Spleen (tissue), 11 donors: ENCODE measurements around the gene UBN1. TPM values are rescaled to one million over a fixed set of nuclear protein-coding genes. Genes with fewer than 3 reads are reported as not detected.
"Not testable (repeated sequence)": the region's sequence is repeated elsewhere in the genome, so short reads cannot be mapped to it uniquely, and the experiment has no call there.

Experiments used
- DNase-seq: peaks from one replicate; pipeline ENCODE4 v3.0.0-alpha.2; 2020
- H3K27ac ChIP-seq, 8 donors: fragments of 200-600 bp; sonication (generic) in 7 of 8; 1 replicate in 4 of 8; 2 replicates in 4 of 8; pipeline versions ENCODE4 v1.5.0 to v1.8.0; 2016 to 2021; ENCODE audit warnings: inconsistent platforms in 4 of 8, mild to moderate bottlenecking in 4 of 8, moderate library complexity in 1 of 8
- H3K27me3 ChIP-seq, 7 donors: fragments of 200-600 bp; sonication (generic) in 6 of 7; replicated peaks in 1 of 7; 1 replicate in 4 of 7; 2 replicates in 3 of 7; pipeline versions ENCODE4 v1.5.0 to v1.8.0; 2016 to 2021; ENCODE audit warnings: inconsistent platforms in 3 of 7, mild to moderate bottlenecking in 1 of 7
- H3K36me3 ChIP-seq, 6 donors: fragments of 200-600 bp; sonication (generic) in 5 of 6; 1 replicate in 4 of 6; 2 replicates in 2 of 6; pipeline versions ENCODE4 v1.5.0 to v1.8.0; 2016 to 2021; ENCODE audit warnings: inconsistent platforms in 2 of 6
- H3K4me1 ChIP-seq, 6 donors: fragments of 200-600 bp; sonication (generic) in 5 of 6; 1 replicate in 3 of 6; 2 replicates in 3 of 6; pipeline versions ENCODE4 v1.5.0 to v1.8.0; 2016 to 2021; ENCODE audit warnings: inconsistent platforms in 3 of 6
- H3K4me3 ChIP-seq, 8 donors: fragments of 200-600 bp; sonication (generic) in 7 of 8; 1 replicate in 4 of 8; 2 replicates in 4 of 8; pipeline versions ENCODE4 v1.5.0 to v1.8.0; 2016 to 2021; ENCODE audit warnings: inconsistent platforms in 4 of 8, mild to moderate bottlenecking in 4 of 8, moderate library complexity in 2 of 8
- H3K9me3 ChIP-seq, 8 donors: fragments of 200-600 bp; sonication (generic) in 7 of 8; 1 replicate in 4 of 8; 2 replicates in 4 of 8; pipeline versions ENCODE4 v1.5.0 to v1.8.0; 2016 to 2021; ENCODE audit warnings: inconsistent platforms in 4 of 8
- POLR2A ChIP-seq, 3 donors: fragments of 450-650 bp; IDR thresholded peaks; one replicate each; pipeline ENCODE4 v1.5.1; 2017; ENCODE audit warnings: antibody characterized with exemption in 3 of 3, mild to moderate bottlenecking in 1 of 3
- POLR2AphosphoS5 ChIP-seq, 3 donors: sonication (generic); formaldehyde crosslinking; IDR thresholded peaks; one replicate each; pipeline ENCODE4 v1.5.1; 2017; ENCODE audit warnings: antibody characterized with exemption in 3 of 3
- whole genome bisulfite sequencing, 5 donors: extraction: QIAGEN DNeasy Blood & Tissue Kit in 3 of 5; methylation state at CpG; one replicate each; pipeline versions ENCODE4 v1.1.5 to v1.1.7; 2013 to 2018; 5-methylcytosine and 5-hydroxymethylcytosine counted together
- intact Hi-C: fragments of 100-400 bp; cut with DNase I; formaldehyde crosslinking; loops from one replicate; pipeline ENCODE4 v1.15.0; 2023; ENCODE audit warnings: low total_unique reads
- polyA plus RNA-seq, 3 donors: library from polyadenylated mRNA; stranded (reverse); fragments of 200-250 nt; gene quantifications; one replicate each; pipeline ENCODE4 v1.2.1, GENCODE V29; 2013
- total RNA-seq, 7 donors: library from RNA; depleted of rRNA in 3 of 7; stranded (reverse); fragments of >200 nt in 3 of 7; fragmentation: NEBNext Ultra II Directional in 4 of 7; extraction: Animal tissue kit (Norgen Biotek cat#: 25700) in 4 of 7; gene quantifications; one replicate each; pipeline versions ENCODE4 v1.1.0 to v1.2.1, GENCODE V29; 2016 to 2021
- TF ChIP-seq, protein P1 (sequence below), 11 experiments: fragments of 200-600 bp in 7 of 11; fragments of 450-650 bp in 4 of 11; sonication (generic) in 4 of 11; IDR thresholded peaks in 8 of 11; conservative IDR thresholded peaks in 3 of 11; 1 replicate in 7 of 11; 2 replicates in 4 of 11; pipeline versions ENCODE4 v1.4.0 to v1.8.0; 2016 to 2021; ENCODE audit warnings: antibody characterized with exemption in 11 of 11, inconsistent platforms in 4 of 11, mild to moderate bottlenecking in 1 of 11
- donor health status: healthy with polysubstance abuse.
- donor health status: DM: no; HTN: no; CAD: no; lungs with moderate emphysema.
- donor health status: DM: no; HTN: no; CAD: no.
- donor health status: Bipolar disorder and iron deficiency.
- donor health status: healthy.
- donor health status: DM: no; HTN: no; CAD: no.
- donor health status: DM: yes; HTN: yes; CAD: no.

The UBN1 gene
- total and polyA plus RNA-seq, 10 donors: 4.8 to 69.4 (median 52.2) TPM

DNA sequence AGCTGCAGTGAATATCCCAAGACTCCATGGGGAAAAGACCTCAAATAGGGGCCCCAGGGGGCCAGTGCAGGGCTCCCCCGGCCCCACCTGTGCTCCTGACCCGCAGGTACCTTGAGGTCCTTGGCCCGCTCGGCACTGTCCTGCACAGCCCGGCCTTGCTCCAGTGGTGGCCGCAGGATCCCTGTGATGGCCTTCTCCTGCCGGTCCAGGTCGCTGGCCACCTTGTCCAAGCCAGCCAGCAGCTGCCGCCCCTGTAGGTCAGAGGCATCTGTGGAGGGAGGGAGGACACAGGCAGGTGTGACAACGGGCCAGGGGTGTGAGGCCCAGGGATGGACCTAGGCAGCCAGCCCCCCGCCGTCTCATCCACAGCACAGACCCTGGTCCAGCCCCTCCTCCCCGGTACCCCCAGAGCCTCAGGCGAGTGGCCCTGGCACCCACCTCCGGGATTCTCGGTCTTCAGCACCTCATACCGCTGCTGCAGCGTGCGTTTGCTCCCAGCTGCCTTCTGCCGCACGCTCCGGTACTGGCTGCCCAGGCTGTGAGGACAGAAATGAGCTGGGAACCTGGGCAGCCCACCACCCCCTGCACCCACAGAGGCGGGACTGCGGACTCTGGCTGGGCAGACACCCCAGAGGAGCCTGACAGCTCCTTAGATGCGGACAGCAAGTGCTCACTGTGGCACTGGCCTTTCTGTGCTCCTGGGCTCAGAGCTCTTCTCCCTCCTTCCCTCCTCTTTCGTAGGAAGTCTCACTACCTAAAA lies 46.0 kb downstream of the UBN1 start:
- Histone ChIP-seq H3K9me3 (peaks cover 0 to 4% (median 0%) of the 10 kb centered on the region in 8 donors), H3K4me1 (peaks cover 0 to 13% (median 0%) of the 10 kb centered on the region in 6 donors), H3K36me3 (peaks cover 0 to 25% (median 0%) of the 10 kb centered on the region in 6 donors), H3K27ac (no peak overlapping the region), H3K4me3 (no peak overlapping the region), H3K27me3 (peaks cover 0 to 12% (median 0%) of the 10 kb centered on the region in 7 donors)
- 83 to 95% (median 88%) methylated on average over 12 to 26 of the region's 26 CpGs for WGBS, 5 donors
- intact Hi-C loops: no loop called here
- TF ChIP-seq, protein P1, sequence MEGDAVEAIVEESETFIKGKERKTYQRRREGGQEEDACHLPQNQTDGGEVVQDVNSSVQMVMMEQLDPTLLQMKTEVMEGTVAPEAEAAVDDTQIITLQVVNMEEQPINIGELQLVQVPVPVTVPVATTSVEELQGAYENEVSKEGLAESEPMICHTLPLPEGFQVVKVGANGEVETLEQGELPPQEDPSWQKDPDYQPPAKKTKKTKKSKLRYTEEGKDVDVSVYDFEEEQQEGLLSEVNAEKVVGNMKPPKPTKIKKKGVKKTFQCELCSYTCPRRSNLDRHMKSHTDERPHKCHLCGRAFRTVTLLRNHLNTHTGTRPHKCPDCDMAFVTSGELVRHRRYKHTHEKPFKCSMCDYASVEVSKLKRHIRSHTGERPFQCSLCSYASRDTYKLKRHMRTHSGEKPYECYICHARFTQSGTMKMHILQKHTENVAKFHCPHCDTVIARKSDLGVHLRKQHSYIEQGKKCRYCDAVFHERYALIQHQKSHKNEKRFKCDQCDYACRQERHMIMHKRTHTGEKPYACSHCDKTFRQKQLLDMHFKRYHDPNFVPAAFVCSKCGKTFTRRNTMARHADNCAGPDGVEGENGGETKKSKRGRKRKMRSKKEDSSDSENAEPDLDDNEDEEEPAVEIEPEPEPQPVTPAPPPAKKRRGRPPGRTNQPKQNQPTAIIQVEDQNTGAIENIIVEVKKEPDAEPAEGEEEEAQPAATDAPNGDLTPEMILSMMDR (IDR thresholded peaks at IDR 0.05 in 8 of 11, conservative IDR thresholded peaks at IDR 0.05 in 3 of 11): no peak
- TF ChIP-seq POLR2A (IDR thresholded peaks at IDR 0.05): no peak
- peak in 1 of 3 donors; percentile 43 for TF ChIP-seq POLR2AphosphoS5 (IDR thresholded peaks at IDR 0.05)
- DNase-seq: no peak

DNA sequence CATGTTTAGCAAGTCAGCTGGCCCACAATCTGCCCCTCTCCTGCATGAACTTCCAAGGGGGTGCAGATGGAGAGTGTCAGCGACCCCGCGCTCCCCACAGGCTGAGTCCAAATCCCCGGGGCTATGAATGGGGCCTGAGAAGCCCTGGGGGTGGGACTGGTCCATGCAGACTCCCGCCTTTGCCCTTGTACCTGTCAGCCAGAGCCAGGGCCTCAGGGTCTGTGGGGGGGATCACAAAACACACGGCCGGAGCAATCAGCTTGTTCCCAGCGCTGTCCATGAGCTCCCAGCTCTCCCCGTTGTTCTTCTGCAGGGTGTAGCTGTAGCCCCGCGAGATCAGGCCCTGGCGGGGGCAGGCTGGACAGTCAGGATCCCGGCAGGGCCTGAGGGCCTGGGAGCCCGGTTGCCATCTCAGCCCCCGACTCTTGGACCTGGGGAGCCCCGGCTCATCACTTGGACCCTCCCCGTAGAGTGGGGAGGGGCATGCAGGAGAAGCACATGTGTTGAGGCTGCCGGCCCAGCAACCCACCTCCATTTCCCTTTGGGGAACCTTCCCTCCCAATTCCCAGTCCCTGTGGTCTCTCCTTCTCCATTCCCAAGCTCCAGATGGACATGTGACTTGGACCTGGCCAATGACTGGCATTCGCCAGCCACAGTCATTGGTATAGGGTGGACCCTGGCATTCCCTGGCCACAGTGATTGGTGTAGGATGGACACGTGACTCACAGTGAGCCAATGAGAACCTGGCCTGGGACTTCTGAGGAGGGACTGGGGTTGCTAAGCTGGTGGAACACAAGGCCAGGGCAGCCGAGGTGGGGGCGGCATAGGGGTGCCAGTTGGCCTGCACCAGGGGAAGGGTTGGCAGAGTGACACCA lies 47.2 kb downstream of the UBN1 start:
- H3K4me3 ChIP-seq: no peak overlapping the region
- DNase-seq: no peak
- TF ChIP-seq POLR2AphosphoS5 (IDR thresholded peaks at IDR 0.05) (peak in 1 of 3 donors; percentile 8), POLR2A (IDR thresholded peaks at IDR 0.05) (no peak)
- TF ChIP-seq, protein P1 (IDR thresholded peaks at IDR 0.05 in 8 of 11, conservative IDR thresholded peaks at IDR 0.05 in 3 of 11): no peak
- H3K9me3 ChIP-seq: peaks cover 0 to 9% (median 2%) of the 10 kb centered on the region in 8 donors
- H3K27me3 ChIP-seq: peaks cover 0 to 12% (median 0%) of the 10 kb centered on the region in 7 donors
- intact Hi-C loops: no loop called here
- peaks cover 0 to 13% (median 0%) of the 10 kb centered on the region in 6 donors for H3K4me1 ChIP-seq
- WGBS, 5 donors: 84 to 94% (median 91%) methylated on average over 13 to 22 of the region's 22 CpGs
- no peak overlapping the region for H3K27ac ChIP-seq
- peaks cover 0 to 16% (median 0%) of the 10 kb centered on the region in 6 donors for H3K36me3 ChIP-seq

DNA sequence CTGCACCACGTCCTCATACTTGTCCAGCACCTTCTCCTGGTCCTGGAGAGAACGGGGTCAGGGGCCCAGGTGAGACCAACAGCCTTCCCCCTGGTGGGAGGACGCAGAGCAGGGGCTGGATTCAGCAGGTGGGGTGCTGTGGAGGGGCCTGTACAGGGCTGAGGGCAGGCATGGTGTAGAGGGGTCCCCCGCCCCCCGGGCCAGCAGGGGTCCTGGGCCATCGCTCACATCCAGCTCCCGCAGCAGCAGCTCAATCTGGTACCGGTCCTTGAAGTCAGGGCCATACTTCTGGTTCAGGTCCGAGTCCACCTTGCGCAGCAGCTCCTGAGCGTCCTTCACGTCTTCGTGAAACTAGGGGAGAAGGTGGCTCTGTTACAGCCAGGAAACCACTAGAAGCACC lies 48.1 kb downstream of the UBN1 start:
- WGBS, 5 donors: 80 to 92% (median 90%) methylated on average over 1 to 13 of the region's 13 CpGs
- peaks cover 0 to 13% (median 0%) of the 10 kb centered on the region in 6 donors for H3K4me1 ChIP-seq
- no peak overlapping the region for H3K27ac ChIP-seq
- no peak for DNase-seq
- no peak overlapping the region for H3K4me3 ChIP-seq
- peaks cover 0 to 9% (median 2%) of the 10 kb centered on the region in 8 donors for H3K9me3 ChIP-seq
- no peak for TF ChIP-seq POLR2AphosphoS5 (IDR thresholded peaks at IDR 0.05)
- no peak for TF ChIP-seq POLR2A (IDR thresholded peaks at IDR 0.05)
- TF ChIP-seq, protein P1 (IDR thresholded peaks at IDR 0.05 in 8 of 11, conservative IDR thresholded peaks at IDR 0.05 in 3 of 11): no peak
- intact Hi-C loops: no loop called here
- peaks cover 0 to 8% (median 0%) of the 10 kb centered on the region in 6 donors for H3K36me3 ChIP-seq
- H3K27me3 ChIP-seq: peaks cover 0 to 12% (median 0%) of the 10 kb centered on the region in 7 donors

DNA sequence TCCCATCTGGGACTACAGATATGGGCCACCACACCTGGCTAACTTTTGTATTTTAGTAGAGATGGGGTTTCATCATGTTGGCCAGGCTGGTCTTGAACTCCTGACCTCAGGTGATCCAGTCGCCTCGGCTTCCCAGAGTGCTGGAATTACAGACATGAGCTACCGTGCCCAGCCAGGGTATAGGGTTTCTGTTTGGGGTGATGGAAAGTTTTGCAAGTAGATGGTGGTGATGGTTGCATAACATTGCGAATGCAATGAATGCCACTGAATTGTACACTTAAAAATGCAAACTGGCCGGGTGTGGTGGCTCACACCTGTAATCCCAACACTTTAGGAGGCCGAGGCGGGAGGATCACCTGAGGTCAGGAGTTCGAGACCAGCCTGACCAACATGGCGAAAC lies 49.5 kb downstream of the UBN1 start:
- H3K27me3 ChIP-seq: peaks cover 0 to 25% (median 0%) of the 10 kb centered on the region in 7 donors

More for the DNA sequence above, 49.5 kb downstream of the UBN1 start:
- DNase-seq, intact Hi-C loops, H3K36me3 ChIP-seq, H3K27ac ChIP-seq, H3K4me3 ChIP-seq, H3K9me3 ChIP-seq: not testable (repeated sequence)
- peaks cover 0 to 13% (median 0%) of the 10 kb centered on the region in 6 donors for H3K4me1 ChIP-seq
- 73 to 93% (median 83%) methylated on average over 9 of the region's 9 CpGs for WGBS, 5 donors
